Ascending aorta (tissue), 2 donors: ENCODE data around the gene TBC1D1. TPM values are rescaled to one million over a fixed set of nuclear protein-coding genes. Genes with fewer than 3 reads are reported as not detected.
A peak's percentile ranks its signal among the peaks of the same experiment; 100 is the strongest.

ENCODE experiments used
- DNase-seq, 2 donors: peaks; one replicate each; pipeline ENCODE4 v3.0.0-alpha.2; 2019; ENCODE audit warnings: low spot score in 2 of 2
- H3K27ac ChIP-seq, 2 donors: fragments of 200-600 bp; sonication (generic); one replicate each; pipeline ENCODE4 v1.5.1; 2016 to 2017; ENCODE audit warnings: mild to moderate bottlenecking in 1 of 2
- H3K27me3 ChIP-seq: fragments of 200-600 bp; sonication (generic); one replicate; pipeline ENCODE4 v1.5.1; 2017
- H3K36me3 ChIP-seq, 2 donors: fragments of 200-600 bp; sonication (generic); one replicate each; pipeline ENCODE4 v1.5.1; 2016
- H3K4me1 ChIP-seq, 2 donors: fragments of 200-600 bp; sonication (generic); one replicate each; pipeline ENCODE4 v1.5.1; 2016 to 2017; ENCODE audit warnings: mild to moderate bottlenecking in 1 of 2
- H3K4me3 ChIP-seq, 2 donors: fragments of 200-600 bp; sonication (generic); one replicate each; pipeline ENCODE4 v1.5.1; 2016 to 2017; ENCODE audit warnings: mild to moderate bottlenecking in 1 of 2
- H3K9me3 ChIP-seq, 2 donors: fragments of 200-600 bp; sonication (generic); one replicate each; pipeline ENCODE4 v1.5.1; 2016
- CTCF ChIP-seq, 3 experiments: fragments of 200-600 bp in 2 of 3; fragments of 450-650 bp in 1 of 3; sonication (generic) in 2 of 3; IDR thresholded peaks; one replicate each; pipeline ENCODE4 v1.5.1; 2016 to 2019; ENCODE audit warnings: antibody characterized with exemption in 3 of 3, mild to moderate bottlenecking in 1 of 3, moderate library complexity in 1 of 3
- intact Hi-C: fragments of 100-400 bp; cut with DNase I; formaldehyde crosslinking; loops from one replicate; pipeline ENCODE4 v1.15.1; 2023
- total RNA-seq: library from RNA; depleted of rRNA; stranded (reverse); fragments of >200 nt; gene quantifications from one replicate; pipeline ENCODE4 v1.1.0, GENCODE V29; 2016

TBC1D1 gene
- total RNA-seq, 1 donor from 2014 or later = 132 TPM

- TF ChIP-seq CTCF (IDR thresholded peaks at IDR 0.05) = no peak
- no peak for DNase-seq
- no peaks in the 10 kb centered on the region for H3K36me3 ChIP-seq
- no peaks in the 10 kb centered on the region for H3K9me3 ChIP-seq
- peaks cover 4 to 45% of the 10 kb centered on the region in 2 donors for H3K4me1 ChIP-seq
- H3K27ac ChIP-seq = no peak overlapping the region
- no peak overlapping the region for H3K4me3 ChIP-seq
- intact Hi-C loops = no loop called here
- H3K27me3 ChIP-seq = no peaks in the 10 kb centered on the region
Measured at GRCh38 chr4:38007645-38008044, 116.8 kb downstream of the TBC1D1 start.

GRCh38 chr4:38008571-38009021 lies 117.7 kb downstream of the TBC1D1 start:
- Histone ChIP-seq H3K4me1 (peaks cover 4 to 43% of the 10 kb centered on the region in 2 donors), H3K36me3 (no peaks in the 10 kb centered on the region), H3K9me3 (no peaks in the 10 kb centered on the region), H3K4me3 (no peak overlapping the region), H3K27ac (no peak overlapping the region), H3K27me3 (no peaks in the 10 kb centered on the region)
- DNase-seq = no peak
- intact Hi-C loops = no loop called here
- no peak for TF ChIP-seq CTCF (IDR thresholded peaks at IDR 0.05)

- Histone ChIP-seq H3K36me3 (peaks cover under 1 to 2% of the 10 kb centered on the region in 2 donors), H3K4me3 (peak overlapping the region in 1 of 2 donors; percentile 8), H3K9me3 (no peaks in the 10 kb centered on the region), H3K27me3 (no peaks in the 10 kb centered on the region), H3K4me1 (peaks cover 4 to 44% of the 10 kb centered on the region in 2 donors), H3K27ac (no peak overlapping the region)
- intact Hi-C loops = no loop called here
- no peak for DNase-seq
- TF ChIP-seq CTCF (IDR thresholded peaks at IDR 0.05) = no peak
Measured at GRCh38 chr4:38009421-38009820, 118.5 kb downstream of the TBC1D1 start.

GRCh38 chr4:38009949-38010348 lies 119.1 kb downstream of the TBC1D1 start:
- intact Hi-C loops = no loop called here
- Histone ChIP-seq H3K27me3 (no peaks in the 10 kb centered on the region), H3K4me1 (peaks cover 4 to 41% of the 10 kb centered on the region in 2 donors), H3K36me3 (peaks cover 6 to 7% of the 10 kb centered on the region in 2 donors), H3K9me3 (no peaks in the 10 kb centered on the region), H3K27ac (peak overlapping the region; percentile 49 to 52), H3K4me3 (peak overlapping the region in 1 of 2 donors; percentile 8)
- no peak for DNase-seq
- TF ChIP-seq CTCF (IDR thresholded peaks at IDR 0.05) = no peak

- H3K4me1 ChIP-seq = peaks cover 4 to 33% of the 10 kb centered on the region in 2 donors
- H3K27ac ChIP-seq = no peak overlapping the region
Measured at GRCh38 chr4:38011511-38012162, 120.8 kb downstream of the TBC1D1 start.

More at GRCh38 chr4:38011511-38012162, 120.8 kb downstream of the TBC1D1 start:
- H3K4me3 ChIP-seq = no peak overlapping the region
- H3K9me3 ChIP-seq = no peaks in the 10 kb centered on the region
- DNase-seq = no peak
- peaks cover 16 to 17% of the 10 kb centered on the region in 2 donors for H3K36me3 ChIP-seq
- no peak for TF ChIP-seq CTCF (IDR thresholded peaks at IDR 0.05)
- intact Hi-C loops = no loop called here
- H3K27me3 ChIP-seq = no peaks in the 10 kb centered on the region
